Osteoblast (primary cell): ENCODE measurements around the gene CCDC159. TPM values are rescaled to one million over a fixed set of nuclear protein-coding genes. Genes with fewer than 3 reads are reported as not detected.

Source experiments
- DNase-seq: peaks from one replicate; pipeline ENCODE4 v3.0.0; 2011; ENCODE audit warnings: low spot score, mixed read lengths; ENCODE audit not compliant: insufficient read length; ENCODE audit errors: missing footprints
- H2AFZ ChIP-seq: 2 replicates; pipeline ENCODE4 v1.6.0; 2011; ENCODE audit warnings: mild to moderate bottlenecking, low read length
- H3K27ac ChIP-seq: 2 replicates; pipeline ENCODE4 v1.5.1; 2011; ENCODE audit warnings: mild to moderate bottlenecking, low read depth, low read length, moderate library complexity
- H3K27me3 ChIP-seq: 2 replicates; pipeline ENCODE4 v1.6.0; 2012; ENCODE audit warnings: mild to moderate bottlenecking, control low read depth, inconsistent platforms, low read length, moderate library complexity; ENCODE audit not compliant: insufficient read depth
- H3K36me3 ChIP-seq: 2 replicates; pipeline ENCODE4 v1.5.1; 2011; ENCODE audit warnings: mild to moderate bottlenecking, low read length, control low read depth, moderate library complexity; ENCODE audit not compliant: insufficient read depth
- H3K4me1 ChIP-seq: 2 replicates; pipeline ENCODE4 v1.5.1; 2011; ENCODE audit warnings: mild to moderate bottlenecking, low read length, control low read depth, moderate library complexity; ENCODE audit not compliant: insufficient read depth
- H3K4me2 ChIP-seq: 2 replicates; pipeline ENCODE4 v1.6.0; 2011; ENCODE audit warnings: mild to moderate bottlenecking, low read length; ENCODE audit not compliant: insufficient read depth
- H3K4me3 ChIP-seq: fragments of 200-600 bp; sonication (generic); 3 replicates; pipeline ENCODE4 v1.5.1; 2012; ENCODE audit warnings: mild to moderate bottlenecking, low read length, inconsistent platforms; ENCODE audit not compliant: insufficient read depth
- H3K79me2 ChIP-seq: 2 replicates; pipeline ENCODE4 v1.6.0; 2012; ENCODE audit warnings: mild to moderate bottlenecking, low read length, control low read depth, inconsistent platforms; ENCODE audit not compliant: insufficient read depth
- H3K9me3 ChIP-seq: 2 replicates; pipeline ENCODE4 v1.5.1; 2011; ENCODE audit warnings: low read depth, low read length, control low read depth
- H4K20me1 ChIP-seq: 2 replicates; pipeline ENCODE4 v1.6.0; 2012; ENCODE audit warnings: mild to moderate bottlenecking, low read length, control low read depth; ENCODE audit not compliant: insufficient read depth
- total RNA-seq: library from RNA; depleted of rRNA; stranded (reverse); fragments of >200 nt; gene quantifications from 2 replicates; pipeline ENCODE4 v1.2.3, GENCODE V29; 2012
- TF ChIP-seq, protein P1 (sequence below): IDR thresholded peaks from 2 replicates; pipeline ENCODE4 v1.5.1; 2011; ENCODE audit warnings: mild to moderate bottlenecking, low read depth, low read length, moderate library complexity; ENCODE audit errors: extremely low read depth

The CCDC159 gene
- total RNA-seq, 1 donor, result 4.0 TPM

DNA sequence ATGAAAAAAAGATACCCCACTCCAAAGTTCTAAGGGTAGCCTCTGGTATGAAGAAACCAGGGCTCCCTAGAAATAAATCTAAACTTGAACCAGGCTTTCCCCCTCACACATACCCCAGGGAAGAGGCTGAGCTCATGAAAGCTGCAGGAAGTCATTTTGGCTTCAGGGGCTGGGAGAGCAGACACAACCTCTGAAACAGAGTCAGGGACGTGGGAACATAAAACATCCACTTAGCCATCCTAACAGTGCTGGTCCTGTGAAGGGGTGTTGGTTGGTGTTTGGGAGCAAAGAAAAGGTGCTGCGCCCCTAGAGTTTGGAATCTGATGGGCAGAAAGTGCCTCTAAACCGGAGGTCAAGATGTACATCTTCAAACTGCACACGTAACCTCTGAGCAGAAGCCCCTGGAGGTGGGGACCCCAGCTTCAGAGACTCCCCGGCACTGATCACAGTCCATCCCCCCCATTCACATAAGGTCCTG, 22.7 kb upstream of the CCDC159 start:
- no peaks in the 10 kb centered on the region for H4K20me1 ChIP-seq
- peaks cover 14% of the 10 kb centered on the region for H3K4me1 ChIP-seq
- H2AFZ ChIP-seq, result peak overlapping the region; percentile 56
- H3K27me3 ChIP-seq, result no peaks in the 10 kb centered on the region
- TF ChIP-seq, protein P1, sequence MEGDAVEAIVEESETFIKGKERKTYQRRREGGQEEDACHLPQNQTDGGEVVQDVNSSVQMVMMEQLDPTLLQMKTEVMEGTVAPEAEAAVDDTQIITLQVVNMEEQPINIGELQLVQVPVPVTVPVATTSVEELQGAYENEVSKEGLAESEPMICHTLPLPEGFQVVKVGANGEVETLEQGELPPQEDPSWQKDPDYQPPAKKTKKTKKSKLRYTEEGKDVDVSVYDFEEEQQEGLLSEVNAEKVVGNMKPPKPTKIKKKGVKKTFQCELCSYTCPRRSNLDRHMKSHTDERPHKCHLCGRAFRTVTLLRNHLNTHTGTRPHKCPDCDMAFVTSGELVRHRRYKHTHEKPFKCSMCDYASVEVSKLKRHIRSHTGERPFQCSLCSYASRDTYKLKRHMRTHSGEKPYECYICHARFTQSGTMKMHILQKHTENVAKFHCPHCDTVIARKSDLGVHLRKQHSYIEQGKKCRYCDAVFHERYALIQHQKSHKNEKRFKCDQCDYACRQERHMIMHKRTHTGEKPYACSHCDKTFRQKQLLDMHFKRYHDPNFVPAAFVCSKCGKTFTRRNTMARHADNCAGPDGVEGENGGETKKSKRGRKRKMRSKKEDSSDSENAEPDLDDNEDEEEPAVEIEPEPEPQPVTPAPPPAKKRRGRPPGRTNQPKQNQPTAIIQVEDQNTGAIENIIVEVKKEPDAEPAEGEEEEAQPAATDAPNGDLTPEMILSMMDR, result no peak
- H3K4me2 ChIP-seq, result peak overlapping the region; percentile 79
- no peaks in the 10 kb centered on the region for H3K79me2 ChIP-seq
- no peaks in the 10 kb centered on the region for H3K9me3 ChIP-seq
- H3K4me3 ChIP-seq, result peak overlapping the region; percentile 54
- peak overlapping the region; percentile 60 for H3K27ac ChIP-seq
- DNase-seq, result no peak
- H3K36me3 ChIP-seq, result no peaks in the 10 kb centered on the region

DNA sequence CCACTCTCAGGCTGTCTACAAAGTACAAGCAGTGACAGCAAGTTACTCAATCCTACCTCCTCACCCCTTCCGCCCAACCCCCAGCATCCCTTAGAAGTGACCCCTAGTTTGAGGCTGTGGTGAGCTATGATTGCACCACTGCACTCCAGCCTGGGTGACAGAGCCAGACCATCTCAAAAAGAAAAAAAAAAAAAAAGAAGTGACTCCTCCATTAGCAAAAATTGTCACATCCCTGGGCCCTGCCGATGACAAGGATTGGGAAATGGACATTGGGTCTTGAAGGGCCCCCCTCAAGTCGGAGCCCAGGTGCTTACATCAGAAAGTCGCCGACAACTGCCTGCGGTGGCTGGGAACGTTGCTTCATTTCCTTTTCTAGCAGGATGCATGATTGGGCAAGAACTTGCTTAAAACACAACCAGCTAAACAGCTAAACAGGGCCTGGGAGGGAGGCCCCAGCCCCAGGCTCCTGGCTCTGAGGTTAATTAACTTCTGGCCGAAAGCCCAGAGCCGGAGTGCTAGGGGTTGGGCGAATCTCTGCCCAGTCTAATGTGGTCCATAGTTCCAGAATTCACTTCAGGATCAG, 22.1 kb upstream of the CCDC159 start:
- Histone ChIP-seq H3K4me1 (peaks cover 14% of the 10 kb centered on the region), H2AFZ (peak overlapping the region; percentile 56), H3K9me3 (no peaks in the 10 kb centered on the region), H3K36me3 (no peaks in the 10 kb centered on the region), H3K79me2 (no peaks in the 10 kb centered on the region), H3K27me3 (no peaks in the 10 kb centered on the region), H4K20me1 (no peaks in the 10 kb centered on the region), H3K27ac (peak overlapping the region; percentile 60), H3K4me2 (peak overlapping the region; percentile 79), H3K4me3 (peak overlapping the region; percentile 54)
- DNase-seq, result peak; percentile 90
- TF ChIP-seq, protein P1, result no peak

DNA sequence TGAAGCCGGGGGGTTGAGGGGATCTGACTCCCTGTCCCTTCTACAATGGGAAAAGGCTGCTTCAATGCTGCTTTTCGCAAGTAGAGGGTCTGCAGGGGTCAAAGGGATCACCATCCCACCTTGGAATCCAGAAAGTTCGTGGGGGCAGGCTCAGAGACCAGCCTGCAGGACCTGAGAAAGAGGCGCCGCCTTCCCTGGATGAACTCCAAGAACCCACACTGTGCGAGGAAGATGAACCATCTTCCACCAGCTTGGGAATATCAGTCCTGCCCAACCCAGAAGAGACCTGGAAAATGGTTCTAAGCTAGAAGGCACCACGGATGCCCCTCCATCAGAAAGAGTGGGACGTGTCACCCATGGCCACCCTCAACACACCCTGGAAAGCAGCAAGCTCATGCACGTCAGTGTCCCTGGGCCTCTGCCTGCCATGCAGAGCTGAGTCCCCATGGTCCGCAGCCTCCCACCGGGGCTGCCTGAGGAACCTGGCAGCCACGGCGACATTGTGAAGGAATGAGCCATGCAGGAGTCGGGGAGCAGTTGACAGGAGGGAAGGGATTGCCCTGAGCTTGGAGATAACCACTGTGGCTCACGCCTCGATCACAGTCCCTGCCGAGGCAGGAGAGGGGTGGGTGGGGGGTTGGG, 21.4 kb upstream of the CCDC159 start:
- no peaks in the 10 kb centered on the region for H3K9me3 ChIP-seq
- H3K4me2 ChIP-seq, result peak overlapping the region; percentile 79
- peaks cover 14% of the 10 kb centered on the region for H3K4me1 ChIP-seq
- peak overlapping the region; percentile 60 for H3K27ac ChIP-seq
- H3K79me2 ChIP-seq, result no peaks in the 10 kb centered on the region
- no peaks in the 10 kb centered on the region for H3K27me3 ChIP-seq
- H3K36me3 ChIP-seq, result no peaks in the 10 kb centered on the region
- no peaks in the 10 kb centered on the region for H4K20me1 ChIP-seq
- TF ChIP-seq, protein P1, result no peak
- DNase-seq, result no peak
- no peak overlapping the region for H3K4me3 ChIP-seq
- H2AFZ ChIP-seq, result peak overlapping the region; percentile 56

DNA sequence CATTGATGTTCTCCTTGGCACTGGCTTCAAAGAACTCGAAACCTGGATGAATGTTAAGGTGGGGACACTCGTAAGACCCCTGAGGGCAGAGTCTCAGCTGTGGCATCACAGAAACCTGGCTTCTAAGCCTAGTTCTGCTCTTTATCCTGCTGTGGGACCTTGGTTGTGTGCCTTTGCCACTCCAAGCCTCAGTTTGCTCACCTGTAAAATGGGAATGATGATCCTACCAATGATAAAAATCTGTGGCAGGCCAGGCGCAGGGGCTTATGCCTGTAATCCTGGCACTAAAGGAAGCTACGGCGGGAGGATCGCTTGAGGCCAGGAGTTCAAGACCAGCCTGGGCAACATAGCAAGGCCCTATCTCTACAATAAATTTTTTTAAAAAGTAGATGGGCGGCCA, 20.8 kb upstream of the CCDC159 start:
- no peak for DNase-seq
- Histone ChIP-seq H3K4me1 (peaks cover 14% of the 10 kb centered on the region), H3K79me2 (no peaks in the 10 kb centered on the region), H3K9me3 (no peaks in the 10 kb centered on the region), H4K20me1 (no peaks in the 10 kb centered on the region), H3K27me3 (no peaks in the 10 kb centered on the region), H3K36me3 (no peaks in the 10 kb centered on the region), H2AFZ (no peak overlapping the region), H3K27ac (no peak overlapping the region), H3K4me2 (no peak overlapping the region), H3K4me3 (no peak overlapping the region)
- TF ChIP-seq, protein P1, result no peak
